Right lobe of liver (tissue), 4 donors: ENCODE data around the gene GRIN2A.

Experiments
- CTCF ChIP-seq, 4 donors: fragments of 200-600 bp in 3 of 4; fragments of 450-650 bp in 1 of 4; IDR thresholded peaks; one replicate each; pipeline versions ENCODE4 v1.5.1 to v1.8.0; 2016 to 2022; ENCODE audit warnings: antibody characterized with exemption in 4 of 4, mild to moderate bottlenecking in 2 of 4
- POLR2A ChIP-seq: fragments of 450-650 bp; IDR thresholded peaks from one replicate; pipeline ENCODE4 v1.6.1; 2017; ENCODE audit warnings: antibody characterized with exemption, mild to moderate bottlenecking
- donor health status: DM: no; HTN: no; CAD: no.
- donor health status: DM: no; HTN: no; CAD: no.
- donor health status: DM: no; HTN: yes; CAD: no.

DNA sequence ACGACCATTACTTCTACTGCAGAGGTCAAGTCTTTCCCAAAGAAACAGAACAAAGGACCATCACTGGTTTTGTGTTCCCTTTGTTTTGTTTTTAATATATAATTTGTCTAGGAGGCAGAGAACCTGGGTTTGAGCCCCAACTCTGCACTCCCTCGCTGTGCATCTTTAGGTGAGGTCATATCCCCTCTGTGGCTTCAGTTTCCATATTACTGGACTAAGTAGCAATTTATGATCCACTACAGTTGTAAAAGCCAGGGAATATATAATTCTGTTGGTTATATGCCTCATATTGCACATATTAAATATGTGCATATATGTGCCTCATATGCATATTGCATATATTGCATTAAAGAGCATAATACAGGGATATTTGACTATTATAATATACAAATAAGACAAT is 392.0 kb downstream of the GRIN2A start:
- TF ChIP-seq CTCF (IDR thresholded peaks at IDR 0.05), result no peak
- no peak for TF ChIP-seq POLR2A
